Stimulated activated CD4-positive, alpha-beta T cell treated with anti-CD3 and anti-CD28 coated beads, Interleukin-12 subunit alpha, Interleukin-12 subunit beta, amount 100 ng/mL, for 24 hours (primary cell): Measurements from ENCODE around the gene GNAS-AS1.

Experiments used
- DNase-seq, 2 experiments: peaks; one replicate each; pipeline ENCODE4 v3.0.0-alpha.2; 2020; ENCODE audit warnings: low read depth in 2 of 2

Gene GNAS-AS1

DNA sequence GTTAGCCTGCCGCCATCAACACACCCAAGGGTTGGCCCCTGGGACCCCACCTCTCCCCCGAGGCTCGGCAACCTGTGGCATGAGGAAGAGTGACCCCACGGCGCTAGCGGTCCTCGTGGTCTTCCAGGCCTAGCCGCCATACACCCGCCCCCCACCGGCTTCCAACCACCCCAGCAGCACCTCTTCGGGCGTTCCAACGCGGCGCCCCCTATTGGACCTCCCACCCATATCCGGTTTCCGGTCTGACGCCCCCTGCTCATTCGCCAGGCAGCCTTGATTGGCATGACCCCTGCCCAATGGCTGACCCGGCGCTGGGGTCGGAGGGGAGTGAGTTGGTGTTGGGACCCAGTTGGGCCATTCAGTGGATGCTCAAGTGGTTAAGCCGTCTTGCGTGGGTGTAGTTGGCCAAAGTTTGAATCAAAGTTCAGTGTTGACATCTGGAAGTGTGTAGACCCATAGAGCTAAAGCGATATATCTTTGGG is at the start of gene GNAS-AS1:
Gene GNAS-AS1 (minus strand): TSS at position 210 of the 482 bp plus-strand sequence.
- peak; percentile 69 to 82 for DNase-seq

GRCh38 chr20:58900397-58900796 is 49.7 kb upstream of the GNAS-AS1 start:
- no peak for DNase-seq

- no peak for DNase-seq
Measured at GRCh38 chr20:58899512-58899911, 48.8 kb upstream of the GNAS-AS1 start.

DNA sequence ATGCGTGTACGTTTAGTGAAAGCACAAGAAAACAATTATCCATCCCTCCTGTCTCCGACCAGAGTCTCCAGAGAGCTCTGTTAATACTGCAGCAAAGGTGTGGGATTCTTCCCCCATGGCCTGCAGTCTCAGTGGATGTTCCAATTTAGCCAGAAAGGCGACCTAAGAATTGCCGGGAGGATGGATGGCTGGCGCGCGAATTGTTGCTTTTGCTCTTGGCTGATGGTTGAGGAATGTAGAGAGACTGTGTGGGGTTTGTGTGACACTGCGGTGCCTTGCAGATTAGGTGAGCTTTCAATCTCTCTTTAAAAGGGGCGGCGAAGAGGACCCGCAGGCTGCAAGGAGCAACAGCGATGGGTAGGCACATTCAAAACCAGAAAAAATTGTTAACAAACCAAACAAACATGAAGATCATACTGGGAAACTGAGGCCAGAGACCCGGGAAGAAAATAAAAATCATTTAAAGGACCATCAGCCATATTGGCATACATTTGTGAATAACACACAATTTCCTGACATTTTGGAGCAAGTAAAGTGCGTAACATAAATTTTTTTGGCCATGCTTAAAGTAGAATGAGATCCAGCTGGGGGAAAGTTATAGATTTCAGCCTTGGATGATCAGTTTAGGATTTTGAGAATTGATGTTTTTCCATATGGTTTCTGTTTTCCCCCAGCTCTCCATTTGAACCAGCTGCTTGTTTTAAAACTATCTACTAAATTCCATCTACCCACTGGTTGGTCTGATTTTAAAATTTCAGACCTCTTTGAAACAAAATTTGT is 48.1 kb upstream of the GNAS-AS1 start:
- no peak for DNase-seq

DNA sequence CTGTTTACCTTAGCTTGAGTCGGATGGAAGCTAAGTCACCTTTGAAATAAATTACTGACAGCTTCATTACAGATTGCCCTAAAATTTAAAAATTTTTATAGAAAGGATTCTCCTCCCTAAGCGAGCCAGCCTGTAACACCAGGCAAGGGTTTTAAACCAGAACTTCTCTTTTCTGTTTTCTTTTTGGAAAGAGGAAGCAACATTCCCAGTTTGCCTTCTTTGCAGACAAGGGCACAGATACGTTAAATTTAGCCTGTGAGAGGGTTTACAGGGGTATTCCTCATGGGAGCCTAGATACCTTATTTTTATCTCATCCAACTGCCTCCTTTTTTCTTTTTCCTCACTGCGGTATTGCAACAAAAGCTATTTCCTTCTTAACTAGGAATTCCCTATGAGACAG is 46.8 kb upstream of the GNAS-AS1 start:
- DNase-seq, result no peak

- DNase-seq, result no peak
Measured at GRCh38 chr20:58896820-58897219, 46.1 kb upstream of the GNAS-AS1 start.

DNA sequence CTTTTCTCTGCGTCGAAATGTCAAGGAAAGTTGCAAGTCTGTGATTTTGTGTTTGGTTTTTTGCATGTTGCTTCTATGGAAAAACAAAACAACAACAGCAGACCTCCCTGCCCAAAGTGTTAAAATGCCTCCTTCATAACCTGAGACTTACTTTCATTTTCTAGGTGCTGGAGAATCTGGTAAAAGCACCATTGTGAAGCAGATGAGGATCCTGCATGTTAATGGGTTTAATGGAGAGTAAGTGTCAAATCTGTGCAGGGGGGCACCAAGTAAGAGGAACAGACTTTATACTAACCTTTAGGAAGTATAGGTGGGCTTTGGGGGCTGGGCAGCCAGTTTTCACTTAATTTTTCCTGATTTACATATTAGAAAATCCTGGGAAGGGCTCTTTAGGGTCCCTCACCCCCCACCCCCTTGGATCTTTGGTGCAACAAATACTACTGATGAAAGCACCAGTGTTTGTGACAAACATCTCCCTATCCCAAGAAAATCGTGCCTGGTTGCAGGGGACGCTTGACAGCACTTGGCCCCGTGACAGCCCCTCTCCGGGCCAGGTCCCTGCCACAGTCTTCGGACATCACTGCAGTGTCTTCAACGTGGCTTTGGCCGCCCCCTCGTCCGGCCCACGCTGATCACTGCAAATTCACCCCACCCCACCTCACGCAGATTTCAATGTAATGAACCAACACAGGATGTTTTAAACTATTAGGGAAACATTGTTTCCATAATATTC is 44.9 kb upstream of the GNAS-AS1 start:
- no peak for DNase-seq

DNA sequence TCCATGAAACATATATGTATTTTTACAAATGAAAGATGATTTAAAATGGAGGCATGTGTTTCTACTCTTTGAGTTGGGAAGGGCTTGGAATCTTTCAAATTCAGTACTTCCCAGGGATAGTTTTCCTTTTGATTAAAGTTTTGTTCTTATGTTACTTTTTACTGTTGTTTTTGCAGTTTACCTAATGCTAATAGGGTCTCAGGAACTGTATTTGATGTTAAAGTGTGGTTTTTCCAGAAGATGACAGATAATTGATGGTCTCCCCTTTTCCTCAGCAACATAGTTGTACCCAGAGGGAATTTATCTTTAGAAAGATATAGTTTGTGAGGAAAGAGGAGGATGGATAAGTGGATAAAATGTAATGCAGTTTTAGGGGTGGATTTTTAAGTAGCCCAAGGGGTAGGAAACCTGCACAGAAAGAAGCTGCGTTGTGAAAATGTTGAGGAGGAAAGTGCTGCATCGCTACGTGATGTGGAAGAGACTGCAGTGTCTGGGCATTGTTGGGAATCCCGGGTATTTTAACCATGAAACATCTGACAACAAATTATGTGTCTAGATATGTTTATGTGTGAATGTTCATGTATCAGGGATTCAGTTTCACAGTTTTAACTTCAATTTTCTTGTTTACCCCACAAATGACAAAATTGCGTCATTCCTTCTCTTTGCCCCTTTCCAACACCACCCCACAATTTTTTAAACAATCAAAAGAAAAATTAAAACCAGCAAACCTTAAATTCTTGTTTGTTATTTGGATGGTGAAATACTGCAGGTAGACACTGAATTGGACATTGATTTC is 44.1 kb upstream of the GNAS-AS1 start:
- DNase-seq, result no peak

DNA sequence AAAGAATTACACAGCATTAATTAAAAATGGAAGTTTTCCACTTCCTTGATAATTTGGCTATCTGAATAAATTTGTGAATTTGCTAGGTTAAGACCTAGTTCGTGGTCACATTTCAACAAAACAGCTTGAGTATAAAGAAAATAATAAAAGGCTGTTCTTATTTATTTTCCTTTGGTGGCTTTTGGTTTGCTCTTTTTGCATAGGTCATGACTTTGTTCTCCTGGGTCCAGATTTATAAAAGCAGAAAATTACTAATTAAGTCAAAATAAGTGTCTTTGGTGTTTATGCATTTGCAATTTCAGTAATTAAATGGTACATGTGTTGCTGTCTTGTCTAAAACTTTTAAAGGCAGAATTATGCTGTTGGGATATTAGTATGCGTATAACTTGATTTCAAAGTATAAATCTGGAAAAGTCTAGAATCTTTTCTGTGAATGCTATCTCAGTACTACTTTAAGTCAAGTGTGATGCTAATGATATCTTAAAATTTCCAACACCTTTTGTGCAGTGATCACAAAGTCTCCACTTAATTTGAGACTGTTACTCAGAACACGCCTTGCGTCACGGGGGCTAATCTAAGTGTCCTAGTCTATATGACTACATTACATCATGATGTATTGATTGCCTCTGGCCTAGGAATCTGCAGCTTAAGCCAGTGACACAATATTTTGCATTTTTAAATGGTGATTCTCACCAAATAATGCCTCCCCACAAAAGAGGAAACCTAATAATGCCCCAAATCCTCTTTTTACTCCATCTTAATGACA is 42.8 kb upstream of the GNAS-AS1 start:
- peak in 1 of 2 experiments; percentile 46 for DNase-seq

DNA sequence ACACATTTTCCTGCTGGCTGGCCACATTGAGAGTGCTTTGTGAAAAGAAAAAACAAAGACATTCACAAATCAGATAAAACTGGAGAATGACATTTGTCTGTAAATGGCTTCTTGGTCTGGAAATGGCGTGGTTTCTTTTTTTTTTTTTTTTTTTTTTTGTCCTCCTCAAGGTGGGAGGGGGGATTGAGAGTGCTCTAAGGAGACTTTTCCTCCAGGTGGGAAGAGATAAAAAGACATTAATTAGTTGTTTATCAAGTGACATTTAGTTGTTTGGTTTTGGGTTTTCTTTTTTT is 42.2 kb upstream of the GNAS-AS1 start:
- no peak for DNase-seq

DNA sequence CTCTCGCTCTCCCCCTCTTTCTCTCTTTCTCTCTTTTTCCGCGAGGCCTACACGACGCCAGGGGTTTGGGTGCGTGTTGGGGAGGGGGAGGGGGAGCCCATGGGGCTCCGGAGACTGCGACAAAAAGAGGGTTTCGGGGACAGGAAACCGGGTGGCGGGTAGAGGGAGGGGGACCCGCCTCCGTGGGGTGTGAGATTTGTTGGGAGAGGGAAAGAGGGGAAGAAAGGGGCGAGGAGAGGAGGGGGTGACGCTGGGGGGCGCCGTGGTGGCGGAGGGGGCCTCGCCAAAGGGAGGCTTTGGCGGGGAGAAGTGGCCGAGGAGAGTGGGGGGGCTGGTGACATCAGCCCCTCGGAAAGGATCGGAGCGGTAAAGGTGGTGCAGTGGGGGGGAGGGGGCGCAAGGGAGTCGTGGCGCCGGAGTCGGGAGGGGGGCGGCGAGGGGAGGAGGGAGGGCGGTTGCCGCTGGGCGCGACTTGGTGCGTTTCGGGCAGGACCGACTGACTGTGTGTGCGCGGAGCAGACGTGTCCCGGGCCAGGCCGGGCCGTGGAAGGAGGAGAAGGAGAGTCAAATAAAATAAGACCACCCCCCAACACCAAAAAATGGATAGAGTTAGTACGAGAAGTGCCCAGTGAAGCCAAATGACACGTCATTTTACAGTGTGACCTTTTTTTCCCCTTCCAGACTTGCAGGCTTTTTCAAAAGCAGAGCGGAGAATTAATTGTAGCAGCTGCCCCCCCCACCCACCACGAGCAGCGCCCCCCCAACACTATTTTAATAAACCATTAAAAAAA is 41.6 kb upstream of the GNAS-AS1 start:
- DNase-seq, result peak; percentile 54 to 78

DNA sequence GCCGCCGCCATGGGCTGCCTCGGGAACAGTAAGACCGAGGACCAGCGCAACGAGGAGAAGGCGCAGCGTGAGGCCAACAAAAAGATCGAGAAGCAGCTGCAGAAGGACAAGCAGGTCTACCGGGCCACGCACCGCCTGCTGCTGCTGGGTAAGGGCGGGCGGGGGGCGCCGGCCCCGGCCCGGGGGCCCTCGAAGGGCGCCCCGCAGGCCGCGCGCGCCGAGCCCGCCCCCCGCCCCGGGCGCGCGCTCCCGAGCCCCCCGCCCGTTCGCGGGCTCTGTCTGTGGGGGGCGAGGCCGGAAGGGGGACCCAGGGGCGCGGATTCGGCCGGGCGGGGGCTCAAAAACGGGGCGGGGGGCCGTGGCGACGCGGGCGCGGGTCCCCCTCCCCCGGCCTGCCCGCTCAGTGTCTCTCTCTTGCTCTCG is 41.0 kb upstream of the GNAS-AS1 start:
- DNase-seq, result no peak

GRCh38 chr20:58891086-58891717 is 40.5 kb upstream of the GNAS-AS1 start:
- DNase-seq, result peak; percentile 44 to 57

DNA sequence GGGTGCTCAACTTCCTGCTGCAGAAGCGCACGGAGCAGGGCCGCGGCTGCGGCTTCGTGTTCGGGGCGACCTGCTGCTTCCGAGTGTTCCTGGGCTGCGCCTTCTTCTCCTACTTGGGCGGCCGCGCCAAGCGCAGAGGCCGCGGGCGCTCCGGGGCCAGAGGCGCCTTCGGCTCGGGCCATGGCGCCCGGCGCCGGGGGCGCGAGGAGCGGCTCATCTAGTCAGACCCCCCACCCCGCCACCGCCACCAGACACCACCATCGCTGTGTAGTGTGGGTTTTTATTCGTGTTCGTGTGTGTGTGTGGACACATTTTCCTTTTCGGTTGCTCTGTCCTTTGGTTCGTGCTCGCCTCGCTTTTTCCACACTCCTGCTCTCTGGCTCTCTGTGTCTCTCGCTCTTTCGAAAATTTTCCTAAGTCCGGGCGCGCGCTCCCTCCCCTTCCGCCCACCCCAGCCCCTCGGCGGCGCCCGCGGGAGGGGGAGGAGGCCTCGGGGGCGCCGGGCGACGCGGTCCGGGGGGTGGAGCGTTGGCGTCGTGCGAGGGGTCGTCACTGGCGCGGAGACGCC is 39.9 kb upstream of the GNAS-AS1 start:
- DNase-seq, result peak; percentile 39 to 64

DNA sequence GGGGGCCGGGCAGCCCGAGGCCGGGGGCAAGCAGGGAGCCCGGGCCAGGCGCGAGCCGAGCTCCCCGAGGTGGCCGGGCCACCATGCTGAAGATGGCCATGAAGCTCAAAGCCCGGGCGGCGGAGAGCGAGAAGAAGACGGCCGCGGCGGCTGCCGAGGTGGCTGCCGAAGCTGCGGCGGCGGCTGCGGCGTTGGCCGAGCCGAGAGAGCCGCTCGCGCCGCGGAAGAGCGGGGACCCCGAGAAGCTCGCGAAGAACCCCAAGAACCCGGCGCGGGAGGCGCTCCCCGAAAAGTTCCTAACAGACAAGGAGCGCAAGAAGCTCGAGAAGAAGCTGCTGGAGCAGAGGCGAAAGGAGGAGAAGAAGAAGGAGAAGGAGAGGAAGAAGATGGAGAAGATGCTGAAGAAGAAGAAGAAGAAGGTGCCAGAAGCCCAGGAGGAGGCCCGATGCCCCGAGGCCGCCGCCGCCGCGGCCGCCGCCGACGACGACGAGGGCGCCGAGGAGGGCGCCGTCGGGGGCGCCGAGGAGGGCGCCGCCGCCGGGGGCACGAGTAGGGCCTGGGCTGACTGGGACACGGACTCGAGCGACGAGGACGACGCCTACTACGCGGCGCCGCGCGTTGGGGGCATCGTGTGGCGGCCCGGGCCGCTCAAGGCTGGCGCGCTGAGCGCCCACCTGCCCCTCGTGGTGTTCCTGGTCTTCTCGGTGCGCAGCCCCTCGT is 39.3 kb upstream of the GNAS-AS1 start:
- DNase-seq, result no peak

GRCh38 chr20:58889334-58889760 is 38.6 kb upstream of the GNAS-AS1 start:
- no peak for DNase-seq

DNA sequence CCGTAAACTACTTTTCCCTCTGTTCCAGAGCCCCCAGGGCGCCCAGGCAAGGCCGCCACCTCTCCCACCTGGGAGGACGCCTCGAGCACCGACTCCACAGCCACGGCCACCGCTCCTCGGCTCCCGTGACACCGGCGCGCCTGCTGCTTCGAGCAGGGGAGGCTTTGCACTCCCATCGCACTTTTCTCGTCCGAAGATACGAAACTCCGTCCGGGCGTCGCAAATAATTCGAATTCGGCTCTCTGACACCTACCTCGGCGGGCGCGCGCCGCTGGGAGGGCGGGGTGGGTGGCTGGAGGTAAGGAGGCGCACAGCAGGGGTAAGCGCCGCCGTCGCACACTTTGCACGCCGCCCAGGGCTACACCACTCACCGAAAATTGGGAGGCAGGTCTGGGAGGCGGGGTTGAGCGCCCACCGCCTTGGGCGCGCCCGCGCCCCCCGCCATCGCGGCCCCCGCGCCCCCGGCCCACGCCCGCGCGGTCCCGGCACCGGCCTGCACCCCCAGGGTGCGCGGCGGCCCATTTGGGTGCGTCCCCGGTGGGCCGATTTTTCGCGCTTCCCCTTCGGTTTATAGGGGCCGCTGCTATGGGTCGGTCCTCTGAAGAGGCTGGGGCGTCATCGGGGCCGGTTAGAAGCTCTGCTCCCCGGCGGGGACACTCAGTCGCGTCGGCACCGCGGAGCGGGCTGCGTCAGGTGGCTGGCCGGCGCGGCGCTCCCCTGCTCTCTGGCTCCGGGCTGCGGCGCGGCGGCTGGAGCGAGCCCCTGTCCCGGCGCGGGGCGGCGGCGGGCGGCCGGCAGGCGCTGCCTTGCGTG is 38.0 kb upstream of the GNAS-AS1 start:
- DNase-seq, result peak; percentile 59 to 71

GRCh38 chr20:58888103-58888502 is 37.4 kb upstream of the GNAS-AS1 start:
- no peak for DNase-seq
